GM12878 (cell line): ENCODE measurements around the gene TAS2R60. TPM values are rescaled to one million over a fixed set of nuclear protein-coding genes. Genes with fewer than 3 reads are reported as not detected.

Experiments used
- ATAC-seq: fragments of 200-7000 bp; cut with Tn5 transposase; 3 replicates; pipeline ENCODE4 v1.9.1; 2020; ENCODE audit warnings: mild to moderate bottlenecking, moderate library complexity
- BruUV-seq: library from RNA; stranded (reverse); fragments of 400-500 nt; replicated peaks from 2 replicates; lab custom pipeline; 2021; lab: Mats Ljungman, UMichigan
- CTCF ChIA-PET: fragments of 300-600 bp; sonication (Branson Sonifier 250); formaldehyde crosslinking; extraction: SDS; loops from one replicate; lab custom pipeline; 2021; ENCODE audit warnings: inconsistent platforms; lab: Yijun Ruan, JAX
- POLR2A ChIA-PET: fragments of 350-600 bp; formaldehyde crosslinking; extraction: SDS; loops from one replicate; lab custom pipeline; 2021; ENCODE audit warnings: inconsistent platforms; lab: Charles Lee
- RAD21 ChIA-PET: fragments of 300-600 bp; sonication (Branson Sonifier 250); formaldehyde crosslinking; loops from one replicate; lab custom pipeline; 2023; ENCODE audit warnings: antibody characterized with exemption; ENCODE audit not compliant: unreplicated experiment; lab: Charles Lee
- SMC1A ChIA-PET: fragments of 300-600 bp; sonication (Branson Sonifier 250); formaldehyde crosslinking; loops from one replicate; lab custom pipeline; 2023; ENCODE audit not compliant: unreplicated experiment, uncharacterized antibody; lab: Charles Lee
- DNase-seq: peaks from one replicate; pipeline ENCODE4 v3.0.0-alpha.2; 2011; ENCODE audit warnings: low read depth, low spot score
- FAIRE-seq: peaks from 3 replicates; lab custom pipeline; 2011; peaks lifted over from hg19 to GRCh38; lab: Jason Lieb, UNC
- H2AFZ ChIP-seq: 2 replicates; pipeline ENCODE4 v1.6.0; 2011; ENCODE audit warnings: low read depth, low read length, control low read depth; ENCODE audit not compliant: control insufficient read depth
- H3K27ac ChIP-seq: 2 replicates; pipeline ENCODE4 v1.5.1; 2011; ENCODE audit warnings: control low read depth; ENCODE audit not compliant: control insufficient read depth, insufficient read depth
- H3K27me3 ChIP-seq, 2 experiments: replicated peaks in 1 of 2; 2 replicates each; pipeline versions ENCODE4 v1.6.0 to v1.6.1; 2011; ENCODE audit warnings: low read length in 1 of 2; ENCODE audit not compliant: control insufficient read depth in 2 of 2, insufficient read depth in 2 of 2
- H3K36me3 ChIP-seq, 2 experiments: 2 replicates each; pipeline ENCODE4 v1.5.1; 2011; ENCODE audit warnings: low read length in 1 of 2; ENCODE audit not compliant: control insufficient read depth in 2 of 2, insufficient read depth in 2 of 2
- H3K4me1 ChIP-seq: 2 replicates; pipeline ENCODE4 v1.6.1; 2011; ENCODE audit warnings: mild to moderate bottlenecking, low read length, moderate library complexity, mixed read lengths; ENCODE audit not compliant: control insufficient read depth, insufficient read depth
- H3K4me2 ChIP-seq: 2 replicates; pipeline ENCODE4 v1.6.0; 2011; ENCODE audit warnings: control low read depth; ENCODE audit not compliant: control insufficient read depth, insufficient read depth
- H3K4me3 ChIP-seq: fragments of 200-600 bp; sonication (generic); 2 replicates; pipeline ENCODE4 v1.5.1; 2016
- H3K79me2 ChIP-seq: 2 replicates; pipeline ENCODE4 v1.6.0; 2011; ENCODE audit warnings: low read length; ENCODE audit not compliant: control insufficient read depth, insufficient read depth
- H3K9ac ChIP-seq: 2 replicates; pipeline ENCODE4 v1.8.0; 2011; ENCODE audit warnings: low read length, control low read depth, mixed read lengths; ENCODE audit not compliant: control insufficient read depth, insufficient read depth
- H3K9me3 ChIP-seq: replicated peaks from 3 replicates; pipeline ENCODE4 v1.5.1; 2011; ENCODE audit warnings: mild to moderate bottlenecking, low read length; ENCODE audit not compliant: control insufficient read depth, insufficient read depth
- H4K20me1 ChIP-seq: 2 replicates; pipeline ENCODE4 v1.6.0; 2011; ENCODE audit not compliant: control insufficient read depth, insufficient read depth
- ATF2 ChIP-seq: IDR thresholded peaks from 2 replicates; pipeline ENCODE4 v1.6.1; 2012; ENCODE audit warnings: low read length, inconsistent platforms
- ATF7 ChIP-seq: fragments of 450-650 bp; IDR thresholded peaks from 2 replicates; pipeline ENCODE4 v1.6.1; 2016; ENCODE audit warnings: low read depth, mild to moderate bottlenecking
- BRCA1 ChIP-seq: IDR thresholded peaks from 2 replicates; pipeline ENCODE4 v1.6.1; 2011; ENCODE audit warnings: low read depth, low read length, improper control_type of control experiment
- E4F1 ChIP-seq: fragments of 450-650 bp; IDR thresholded peaks from 2 replicates; pipeline ENCODE4 v1.6.1; 2018; ENCODE audit warnings: borderline replicate concordance, mild to moderate bottlenecking; ENCODE audit not compliant: partially characterized antibody
- HDAC2 ChIP-seq: fragments of 200-600 bp; sonication (generic); IDR thresholded peaks from 2 replicates; pipeline ENCODE4 v1.6.1; 2017
- IRF3 ChIP-seq: fragments of 450-650 bp; IDR thresholded peaks from 2 replicates; pipeline ENCODE4 v1.6.1; 2014; ENCODE audit warnings: mild to moderate bottlenecking
- NFXL1 ChIP-seq: fragments of 450-650 bp; IDR thresholded peaks from 2 replicates; pipeline ENCODE4 v1.6.1; 2017; ENCODE audit warnings: antibody characterized with exemption, mild to moderate bottlenecking, borderline replicate concordance
- RCOR1 ChIP-seq: conservative IDR thresholded peaks from 2 replicates; pipeline ENCODE4 v1.6.1; 2012; ENCODE audit warnings: low read depth, low read length, improper control_type of control experiment
- REST ChIP-seq: IDR thresholded peaks from 2 replicates; pipeline ENCODE4 v1.6.1; 2012; ENCODE audit warnings: mild to moderate bottlenecking, low read depth, low read length
- SIN3A ChIP-seq: IDR thresholded peaks from 2 replicates; pipeline ENCODE4 v1.6.1; 2012; ENCODE audit warnings: low read depth, low read length, improper control_type of control experiment
- SKIL ChIP-seq: fragments of 450-650 bp; IDR thresholded peaks from 2 replicates; pipeline ENCODE4 v1.6.1; 2017; ENCODE audit warnings: mild to moderate bottlenecking, low read depth, inconsistent platforms; ENCODE audit not compliant: poor library complexity, severe bottlenecking
- SP1 ChIP-seq: IDR thresholded peaks from one replicate; pipeline ENCODE4 v1.6.1; 2011; ENCODE audit warnings: low read depth, low read length
- ZSCAN29 ChIP-seq: fragments of 450-650 bp; IDR thresholded peaks from 2 replicates; pipeline ENCODE4 v1.6.1; 2017; ENCODE audit warnings: mild to moderate bottlenecking, moderate library complexity
- WGBS: methylation state at CpG from one replicate; pipeline ENCODE4 v1.1.6; 2016; ENCODE audit warnings: low lambda C conversion rate; ENCODE audit not compliant: insufficient replicate concordance, insufficient coverage; ENCODE audit errors: missing lambda C conversion rate; 5-methylcytosine and 5-hydroxymethylcytosine counted together
- in situ Hi-C: fragments of 300-500 bp; cut with MboI; formaldehyde crosslinking; loops from 9 replicates; pipeline ENCODE4 v1.14.3; 2018; ENCODE audit warnings: mixed read lengths
- intact Hi-C: fragments of 100-400 bp; cut with micrococcal nuclease; formaldehyde crosslinking; loops from one replicate; pipeline ENCODE4 v1.14.2; 2022; ENCODE audit not compliant: unreplicated experiment
- polyA plus RNA-seq, 11 experiments: library from polyadenylated mRNA; depleted of rRNA in 4 of 11; unstranded in 6 of 11; stranded (reverse) in 5 of 11; fragments of >200 nt; fragmentation: Nextera tagmentation in 4 of 11; fragmentation: Illumina TruSeq in 1 of 11; extraction: Ambion mirVana in 4 of 11; extraction: Trizol in 1 of 11; gene quantifications; 1 replicate in 1 of 11; 2 replicates in 10 of 11; pipeline versions ENCODE4 v1.2.1 to v1.2.3, GENCODE V29; 2011 to 2016; ENCODE audit warnings: inconsistent platforms in 2 of 11, missing spikeins in 2 of 11, low read depth in 1 of 11
- total RNA-seq, 4 experiments: library from RNA; depleted of rRNA in 3 of 4; stranded (reverse); fragments of >200 nt in 3 of 4; fragmentation: Illumina TruSeq in 1 of 4; extraction: Trizol in 1 of 4; gene quantifications; 2 replicates each; pipeline versions ENCODE4 v1.2.1 to v1.2.3, GENCODE V29; 2013 to 2021

TAS2R60 gene
- total and polyA plus RNA-seq, 10 of the 15 experiments (the other 5 are each of a cell fraction or from before 2014, with no cell fraction given): not detected

- RAD21 ChIA-PET: no interaction called here
- ATAC-seq: no peak
- no peak overlapping the region for H3K9ac ChIP-seq
- H3K27ac ChIP-seq: no peak overlapping the region
- DNase-seq: no peak
- H3K4me1 ChIP-seq: no peaks in the 10 kb centered on the region
- POLR2A ChIA-PET: no interaction called here
- no peak for FAIRE-seq
- 15% methylated on average over 4 of the region's 4 CpGs for WGBS
- no peaks in the 10 kb centered on the region for H4K20me1 ChIP-seq
- H3K4me2 ChIP-seq: no peak overlapping the region
- no peaks in the 10 kb centered on the region for H3K36me3 ChIP-seq
- H3K4me3 ChIP-seq: no peak overlapping the region
- SMC1A ChIA-PET: no interaction called here
- no peaks in the 10 kb centered on the region; a peak in 1 of 4 replicates for H3K27me3 ChIP-seq
- H2AFZ ChIP-seq: no peak overlapping the region
- CTCF ChIA-PET: no interaction called here
- in situ Hi-C loops: no loop called here
- intact Hi-C loops: no loop called here
- BruUV-seq: no TSS peak
- no peaks in the 10 kb centered on the region for H3K9me3 ChIP-seq
- H3K79me2 ChIP-seq: no peaks in the 10 kb centered on the region
- no peak for TF ChIP-seq NFXL1
- no peak for TF ChIP-seq ATF2
- no peak for TF ChIP-seq IRF3
- no peak for TF ChIP-seq REST
- TF ChIP-seq RCOR1: no peak
- TF ChIP-seq SP1: no peak
- no peak for TF ChIP-seq SIN3A
- TF ChIP-seq SKIL: no peak
- no peak for TF ChIP-seq E4F1
- TF ChIP-seq ZSCAN29: no peak
- no peak for TF ChIP-seq HDAC2
- TF ChIP-seq BRCA1: no peak
- no peak for TF ChIP-seq ATF7
These were observed 5.7 kb upstream of the TAS2R60 start for GRCh38 chr7:143437578-143437977.
